Placental epithelial cell (primary cell): ENCODE results near the gene KIF1B. TPM values are rescaled to one million over a fixed set of nuclear protein-coding genes. Genes with fewer than 3 reads are reported as not detected.

Source experiments
- small RNA-seq: library from RNA; depleted of rRNA; stranded (forward); fragments of <200 nt; gene quantifications from one replicate; pipeline ENCODE3, GENCODE V24; 2012
- total RNA-seq: library from RNA; depleted of rRNA; stranded (reverse); fragments of >200 nt; gene quantifications from 2 replicates; pipeline ENCODE4 v1.2.3, GENCODE V29; 2012

Gene KIF1B, protein sequence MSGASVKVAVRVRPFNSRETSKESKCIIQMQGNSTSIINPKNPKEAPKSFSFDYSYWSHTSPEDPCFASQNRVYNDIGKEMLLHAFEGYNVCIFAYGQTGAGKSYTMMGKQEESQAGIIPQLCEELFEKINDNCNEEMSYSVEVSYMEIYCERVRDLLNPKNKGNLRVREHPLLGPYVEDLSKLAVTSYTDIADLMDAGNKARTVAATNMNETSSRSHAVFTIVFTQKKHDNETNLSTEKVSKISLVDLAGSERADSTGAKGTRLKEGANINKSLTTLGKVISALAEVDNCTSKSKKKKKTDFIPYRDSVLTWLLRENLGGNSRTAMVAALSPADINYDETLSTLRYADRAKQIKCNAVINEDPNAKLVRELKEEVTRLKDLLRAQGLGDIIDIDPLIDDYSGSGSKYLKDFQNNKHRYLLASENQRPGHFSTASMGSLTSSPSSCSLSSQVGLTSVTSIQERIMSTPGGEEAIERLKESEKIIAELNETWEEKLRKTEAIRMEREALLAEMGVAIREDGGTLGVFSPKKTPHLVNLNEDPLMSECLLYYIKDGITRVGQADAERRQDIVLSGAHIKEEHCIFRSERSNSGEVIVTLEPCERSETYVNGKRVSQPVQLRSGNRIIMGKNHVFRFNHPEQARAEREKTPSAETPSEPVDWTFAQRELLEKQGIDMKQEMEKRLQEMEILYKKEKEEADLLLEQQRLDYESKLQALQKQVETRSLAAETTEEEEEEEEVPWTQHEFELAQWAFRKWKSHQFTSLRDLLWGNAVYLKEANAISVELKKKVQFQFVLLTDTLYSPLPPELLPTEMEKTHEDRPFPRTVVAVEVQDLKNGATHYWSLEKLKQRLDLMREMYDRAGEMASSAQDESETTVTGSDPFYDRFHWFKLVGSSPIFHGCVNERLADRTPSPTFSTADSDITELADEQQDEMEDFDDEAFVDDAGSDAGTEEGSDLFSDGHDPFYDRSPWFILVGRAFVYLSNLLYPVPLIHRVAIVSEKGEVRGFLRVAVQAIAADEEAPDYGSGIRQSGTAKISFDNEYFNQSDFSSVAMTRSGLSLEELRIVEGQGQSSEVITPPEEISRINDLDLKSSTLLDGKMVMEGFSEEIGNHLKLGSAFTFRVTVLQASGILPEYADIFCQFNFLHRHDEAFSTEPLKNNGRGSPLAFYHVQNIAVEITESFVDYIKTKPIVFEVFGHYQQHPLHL (N-terminal part only)
- 31.8 and 35.5 TPM in 2 replicates for total RNA-seq

DNA sequence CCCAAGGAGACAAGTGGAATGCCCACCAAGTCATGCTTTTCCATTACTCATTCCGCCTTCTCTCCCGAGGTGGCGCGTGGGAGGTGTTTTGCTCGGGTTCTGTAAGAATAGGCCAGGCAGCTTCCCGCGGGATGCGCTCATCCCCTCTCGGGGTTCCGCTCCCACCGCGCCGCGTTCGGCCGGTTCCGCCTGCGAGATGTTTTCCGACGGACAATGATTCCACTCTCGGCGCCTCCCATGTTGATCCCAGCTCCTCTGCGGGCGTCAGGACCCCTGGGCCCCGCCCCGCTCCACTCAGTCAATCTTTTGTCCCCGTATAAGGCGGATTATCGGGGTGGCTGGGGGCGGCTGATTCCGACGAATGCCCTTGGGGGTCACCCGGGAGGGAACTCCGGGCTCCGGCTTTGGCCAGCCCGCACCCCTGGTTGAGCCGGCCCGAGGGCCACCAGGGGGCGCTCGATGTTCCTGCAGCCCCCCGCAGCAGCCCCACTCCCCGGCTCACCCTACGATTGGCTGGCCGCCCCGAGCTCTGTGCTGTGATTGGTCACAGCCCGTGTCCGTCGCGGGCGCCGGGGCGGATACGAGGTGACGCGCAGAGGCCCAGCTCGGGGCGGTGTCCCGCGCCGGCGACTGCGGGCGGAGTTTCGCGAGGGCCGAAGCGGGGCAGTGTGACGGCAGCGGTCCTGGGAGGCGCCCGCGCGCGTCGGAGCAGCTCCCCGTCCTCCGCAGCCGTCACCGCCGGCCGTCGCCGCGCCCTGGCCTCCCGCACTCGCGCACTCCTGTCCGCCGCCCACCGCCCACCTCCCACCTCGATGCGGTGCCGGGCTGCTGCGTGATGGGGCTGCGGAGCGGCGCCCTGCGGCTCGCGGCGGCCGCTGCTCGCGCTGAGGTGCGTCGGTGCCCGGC lies at the start of gene KIF1B:
Gene KIF1B (plus strand): TSS at position 666 of the 906 bp plus-strand sequence. CDS start 21,759 bp downstream, outside the sequence.

DNA sequence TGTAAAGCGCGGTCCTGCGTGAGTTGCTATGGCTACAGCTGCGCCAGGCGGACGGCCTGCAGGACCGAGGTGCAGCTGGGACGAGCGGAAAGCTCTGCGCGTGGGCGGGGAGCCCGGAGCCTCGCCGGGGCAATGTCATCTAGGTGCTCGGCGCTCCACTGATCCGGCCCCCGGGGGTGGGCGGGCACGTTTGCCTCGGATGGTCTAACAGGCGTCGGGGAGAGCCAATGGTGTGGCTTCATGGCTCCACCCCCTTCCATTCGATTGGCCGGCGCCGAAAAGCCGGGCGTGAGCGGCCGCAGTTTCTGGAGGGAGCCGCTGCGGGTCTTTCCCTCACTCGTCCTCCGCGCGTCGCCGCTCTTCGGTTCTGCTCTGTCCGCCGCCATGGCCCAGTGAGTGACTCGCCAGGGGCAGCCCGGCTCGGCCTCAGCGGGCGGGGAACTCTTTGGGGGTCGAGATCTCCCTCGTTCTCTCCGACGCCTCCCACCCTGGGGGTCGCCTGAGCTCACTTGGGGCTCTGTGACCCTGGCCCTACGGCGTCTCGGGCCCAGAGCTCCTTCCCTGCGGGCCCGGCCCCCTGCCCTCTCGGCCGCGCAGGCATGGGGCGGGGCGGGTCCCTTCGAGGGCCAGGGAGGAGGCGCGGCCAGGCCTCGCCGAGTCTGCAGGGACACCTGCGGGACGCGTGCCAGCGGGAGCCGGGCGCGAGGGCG lies 188.5 kb downstream of the KIF1B start, which contains the start of gene PGD:
Gene PGD (plus strand): TSS at position 331 of the 710 bp plus-strand sequence. CDS start 54 bp downstream, at position 385.

DNA sequence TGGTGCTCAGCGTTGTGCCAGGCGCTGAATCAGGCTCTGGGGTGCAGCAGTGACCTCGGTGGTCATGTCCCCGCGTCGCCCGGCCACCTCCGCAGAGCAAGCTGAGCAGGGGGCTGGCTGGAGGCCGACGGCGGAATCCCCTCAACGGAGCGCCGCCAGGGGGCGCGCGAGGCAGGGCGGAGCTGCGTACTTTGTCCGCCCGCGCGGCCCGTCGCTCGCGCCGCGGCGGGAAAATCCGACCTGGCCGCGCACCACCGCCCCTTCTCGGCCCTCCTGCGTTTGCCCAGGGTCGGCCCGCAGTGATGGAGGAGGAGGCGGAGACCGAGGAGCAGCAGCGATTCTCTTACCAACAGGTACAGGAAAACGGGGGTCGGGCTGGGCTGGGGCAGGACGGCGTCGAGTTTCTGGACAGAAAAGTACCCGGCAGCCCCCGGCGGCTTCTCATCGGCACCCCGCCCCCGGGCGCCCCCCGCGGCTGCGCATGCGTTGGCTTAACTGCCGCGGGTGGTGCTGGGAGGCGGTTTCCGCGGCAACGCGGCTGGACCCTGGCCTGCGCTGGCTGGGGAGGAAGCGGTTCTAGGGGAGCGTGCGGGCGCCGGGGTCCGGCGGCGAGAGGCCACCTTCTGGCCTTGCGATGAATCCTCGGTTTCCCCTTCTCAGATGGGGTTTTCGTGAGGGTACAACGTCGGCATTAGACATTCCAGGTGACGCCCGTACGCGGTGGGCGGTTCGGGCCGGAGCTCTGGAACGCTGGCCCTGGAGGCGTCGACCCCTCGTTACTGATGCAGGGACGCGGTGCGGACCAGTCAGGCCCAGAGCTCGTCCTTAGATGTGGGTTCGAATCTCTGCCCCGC lies 220.1 kb downstream of the KIF1B start, which contains the start of gene CENPS:
Gene CENPS (plus strand): TSS at position 218 of the 854 bp plus-strand sequence. CDS start 85 bp downstream, at position 303.

Small RNA genes within 50 kb of the gene (small RNA-seq; reads per million reads assigned to genes)
- gene MIR1273D (not detected), gene RNU6-37P (not detected), gene RNU6-828P (not detected)

Other genes starting within 250 kb of the KIF1B start
- 4.6 and 5.5 TPM in 2 replicates for gene RBP7, start 213.3 kb upstream of the KIF1B start, total RNA-seq
- gene UBE4B, start 177.6 kb upstream of the KIF1B start, total RNA-seq, result 80.1 and 95.8 TPM in 2 replicates
- 63.6 and 89.0 TPM in 2 replicates for gene PGD, start 188.5 kb downstream of the KIF1B start, total RNA-seq
- 11.2 and 18.5 TPM in 2 replicates for gene CENPS, start 219.9 kb downstream of the KIF1B start, total RNA-seq
- 0.11 and 0.79 TPM in 2 replicates for gene CORT, start 239.5 kb downstream of the KIF1B start, total RNA-seq